Esophagus muscularis mucosa (tissue), 3 donors: ENCODE data around the gene CACNG8.

ENCODE experiments used
- POLR2A ChIP-seq: fragments of 450-650 bp; IDR thresholded peaks from one replicate; pipeline ENCODE4 v1.6.1; 2017; ENCODE audit warnings: antibody characterized with exemption, moderate library complexity, mild to moderate bottlenecking, low read depth
- POLR2AphosphoS5 ChIP-seq, 2 donors: sonication (generic); formaldehyde crosslinking; IDR thresholded peaks; one replicate each; pipeline ENCODE4 v1.6.1; 2017; ENCODE audit warnings: antibody characterized with exemption in 2 of 2
- TF ChIP-seq, protein P1 (sequence below), 3 experiments: fragments of 200-600 bp in 2 of 3; fragments of 450-650 bp in 1 of 3; sonication (generic) in 2 of 3; IDR thresholded peaks; one replicate each; pipeline ENCODE4 v1.5.1; 2017 to 2019; ENCODE audit warnings: antibody characterized with exemption in 3 of 3, mild to moderate bottlenecking in 2 of 3, moderate library complexity in 1 of 3

DNA sequence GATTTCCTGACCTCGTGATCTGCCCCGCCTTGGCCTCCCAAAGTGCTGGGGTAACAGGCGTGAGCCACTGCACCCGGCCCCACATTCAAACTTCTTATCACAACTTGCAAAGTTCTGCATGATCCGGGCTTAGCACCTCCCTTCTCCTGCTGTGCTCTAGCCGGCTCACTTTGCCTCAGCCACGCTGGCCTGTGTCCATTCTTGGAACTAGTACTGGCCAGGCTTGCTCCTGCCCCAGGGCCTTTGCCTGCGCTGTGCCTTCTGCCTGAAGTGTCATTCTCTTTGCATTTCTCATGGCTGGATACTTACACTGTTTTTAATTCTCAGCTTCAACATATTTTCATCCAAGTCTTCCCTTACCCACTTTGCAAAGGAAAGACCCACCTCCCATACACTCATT is 58.6 kb downstream of the CACNG8 start:
- TF ChIP-seq, protein P1, sequence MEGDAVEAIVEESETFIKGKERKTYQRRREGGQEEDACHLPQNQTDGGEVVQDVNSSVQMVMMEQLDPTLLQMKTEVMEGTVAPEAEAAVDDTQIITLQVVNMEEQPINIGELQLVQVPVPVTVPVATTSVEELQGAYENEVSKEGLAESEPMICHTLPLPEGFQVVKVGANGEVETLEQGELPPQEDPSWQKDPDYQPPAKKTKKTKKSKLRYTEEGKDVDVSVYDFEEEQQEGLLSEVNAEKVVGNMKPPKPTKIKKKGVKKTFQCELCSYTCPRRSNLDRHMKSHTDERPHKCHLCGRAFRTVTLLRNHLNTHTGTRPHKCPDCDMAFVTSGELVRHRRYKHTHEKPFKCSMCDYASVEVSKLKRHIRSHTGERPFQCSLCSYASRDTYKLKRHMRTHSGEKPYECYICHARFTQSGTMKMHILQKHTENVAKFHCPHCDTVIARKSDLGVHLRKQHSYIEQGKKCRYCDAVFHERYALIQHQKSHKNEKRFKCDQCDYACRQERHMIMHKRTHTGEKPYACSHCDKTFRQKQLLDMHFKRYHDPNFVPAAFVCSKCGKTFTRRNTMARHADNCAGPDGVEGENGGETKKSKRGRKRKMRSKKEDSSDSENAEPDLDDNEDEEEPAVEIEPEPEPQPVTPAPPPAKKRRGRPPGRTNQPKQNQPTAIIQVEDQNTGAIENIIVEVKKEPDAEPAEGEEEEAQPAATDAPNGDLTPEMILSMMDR (IDR thresholded peaks at IDR 0.05) = no peak
- TF ChIP-seq POLR2AphosphoS5 (IDR thresholded peaks at IDR 0.05) (no peak), POLR2A (no peak)
